Esophagus mucosa (tissue), 1 donor: ENCODE results near the gene PKP1. TPM values are rescaled to one million over a fixed set of nuclear protein-coding genes. Genes with fewer than 3 reads are reported as not detected.
A peak's percentile ranks its signal among the peaks of the same experiment; 100 is the strongest.

Experiments used
- ATAC-seq: fragments of 200-7000 bp; cut with Tn5 transposase; one replicate; pipeline ENCODE4 v1.9.1; 2020
- total RNA-seq: library from RNA; stranded (reverse); gene quantifications from one replicate; pipeline ENCODE4 v1.2.4, GENCODE V29; 2023
- donor health status: DM: yes; HTN: yes; CAD: no.

PKP1 gene
- total RNA-seq, 1 donor from 2014 or later: 608 TPM

GRCh38 chr1:201371792-201372191 lies 88.5 kb downstream of the PKP1 start:
- no peak for ATAC-seq

- ATAC-seq: no peak
These were observed 91.1 kb downstream of the PKP1 start for GRCh38 chr1:201374364-201374763.

- ATAC-seq: no peak
These were observed 91.9 kb downstream of the PKP1 start for GRCh38 chr1:201375169-201375568.

GRCh38 chr1:201376107-201376463 lies 92.8 kb downstream of the PKP1 start:
- no peak for ATAC-seq

- peak; percentile 50 for ATAC-seq
These were observed 93.4 kb downstream of the PKP1 start for GRCh38 chr1:201376464-201377374.

- ATAC-seq: peak; percentile 20
These were observed 94.3 kb downstream of the PKP1 start, which contains the start of gene TNNT2 for GRCh38 chr1:201377611-201378092. TNNT2 (minus strand) TSS chr1:201377680; CDS start chr1:201373254, 4,426 bp downstream.

GRCh38 chr1:201378804-201379203 lies 95.5 kb downstream of the PKP1 start:
- no peak for ATAC-seq

- peak; percentile 1 for ATAC-seq
These were observed 96.5 kb downstream of the PKP1 start for GRCh38 chr1:201379733-201380242.

GRCh38 chr1:201381130-201381529 lies 97.8 kb downstream of the PKP1 start:
- no peak for ATAC-seq

Other genes starting within 250 kb of the PKP1 start
- gene CACNA1S, start 171.1 kb upstream of the PKP1 start, total RNA-seq: not detected
- gene ASCL5, start 156.3 kb upstream of the PKP1 start, total RNA-seq: not detected
- 28.2 TPM for gene TMEM9, start 129.0 kb upstream of the PKP1 start, total RNA-seq
- gene IGFN1, start 92.7 kb upstream of the PKP1 start, total RNA-seq: 0.12 TPM
- gene TNNT2, start 94.2 kb downstream of the PKP1 start, total RNA-seq: 3.9 TPM
- 328 TPM for gene LAD1, start 115.8 kb downstream of the PKP1 start, total RNA-seq
- not detected for gene TNNI1, start 138.2 kb downstream of the PKP1 start, total RNA-seq
- gene PHLDA3, start 185.7 kb downstream of the PKP1 start, total RNA-seq: 78.6 TPM
- 115 TPM for gene CSRP1, start 223.6 kb downstream of the PKP1 start, total RNA-seq